Uterus (tissue), 2 donors: ENCODE measurements around the gene KLHDC4.

ENCODE experiments used
- CTCF ChIP-seq, 4 experiments: fragments of 200-600 bp in 2 of 4; fragments of 450-650 bp in 2 of 4; sonication (generic) in 2 of 4; IDR thresholded peaks; one replicate each; pipeline ENCODE4 v1.5.1; 2016 to 2019; ENCODE audit warnings: antibody characterized with exemption in 4 of 4, mild to moderate bottlenecking in 2 of 4, moderate library complexity in 1 of 4
- POLR2A ChIP-seq, 2 donors: fragments of 450-650 bp; IDR thresholded peaks; one replicate each; pipeline ENCODE4 v1.6.1; 2016; ENCODE audit warnings: antibody characterized with exemption in 2 of 2, mild to moderate bottlenecking in 1 of 2, moderate library complexity in 1 of 2

- no peak for TF ChIP-seq CTCF (IDR thresholded peaks at IDR 0.05)
- TF ChIP-seq POLR2A (IDR thresholded peaks at IDR 0.05) = no peak
Measured at GRCh38 chr16:87703835-87704375, 61.9 kb downstream of the KLHDC4 start.
